ENCODE measurements around the gene HERC2.
"Not testable (repeated sequence)": the region's sequence is repeated elsewhere in the genome, so short reads cannot be mapped to it uniquely, and the experiment has no call there.

- TF ChIP-seq SUZ12 (IDR thresholded peaks at IDR 0.05; ENCODE audit: extremely low read depth, insufficient read depth, insufficient read length); YY1 (IDR thresholded peaks at IDR 0.05; ENCODE audit: insufficient read depth, insufficient read length): not testable (repeated sequence)
These were observed 25.2 kb downstream of the HERC2 start for GRCh38 chr15:28296814-28297213.
